ENCODE results near the gene TMCC3.

The TMCC3 gene

DNA sequence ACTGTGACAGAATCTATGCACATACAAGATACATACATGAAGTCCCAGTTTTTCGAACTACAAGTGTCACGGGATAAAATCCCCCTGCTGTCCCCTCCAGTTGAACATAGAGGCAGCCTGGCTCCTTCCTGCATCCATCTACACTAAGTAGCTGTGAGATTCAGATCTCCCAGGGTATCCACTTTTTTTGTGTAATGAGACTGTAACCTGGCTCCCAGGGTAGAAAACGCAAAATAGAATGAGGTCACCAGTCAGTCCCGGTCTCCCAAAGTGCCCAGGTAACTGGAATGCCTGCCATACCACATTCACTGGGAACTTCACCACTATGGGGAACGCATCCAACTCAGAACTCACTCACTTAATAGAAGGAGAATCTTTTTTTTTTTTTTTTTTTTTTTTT is 67.8 kb downstream of the TMCC3 start:
- Histone ChIP-seq H2AFZ (ENCODE audit: low read length) (no peak overlapping the region), H3K36me3 (ENCODE audit: insufficient read depth, low read length) (no peaks in the 10 kb centered on the region), H3K9ac (ENCODE audit: low read length) (no peak overlapping the region), H3K9me3 (ENCODE audit: low read length) (no peaks in the 10 kb centered on the region), H3K27me3 (ENCODE audit: insufficient read depth, low read length) (no peaks in the 10 kb centered on the region), H3K4me1 (ENCODE audit: insufficient read depth, low read length, severe bottlenecking) (no peaks in the 10 kb centered on the region), H3K4me3 (ENCODE audit: low read depth, low read length, poor library complexity, severe bottlenecking) (no peak overlapping the region), H3K79me2 (ENCODE audit: insufficient read depth, low read length) (no peaks in the 10 kb centered on the region), H3F3A (ENCODE audit: insufficient read depth, low read length) (no peaks in the 10 kb centered on the region), H3K9me2 (ENCODE audit: low read depth, low read length) (no peaks in the 10 kb centered on the region), H3K4me2 (ENCODE audit: low read length) (no peak overlapping the region), H3K27ac (ENCODE audit: low read depth, low read length, poor library complexity, severe bottlenecking) (no peak overlapping the region), H4K20me1 (ENCODE audit: insufficient read depth, low read length) (no peaks in the 10 kb centered on the region)
- TF ChIP-seq, protein P1, sequence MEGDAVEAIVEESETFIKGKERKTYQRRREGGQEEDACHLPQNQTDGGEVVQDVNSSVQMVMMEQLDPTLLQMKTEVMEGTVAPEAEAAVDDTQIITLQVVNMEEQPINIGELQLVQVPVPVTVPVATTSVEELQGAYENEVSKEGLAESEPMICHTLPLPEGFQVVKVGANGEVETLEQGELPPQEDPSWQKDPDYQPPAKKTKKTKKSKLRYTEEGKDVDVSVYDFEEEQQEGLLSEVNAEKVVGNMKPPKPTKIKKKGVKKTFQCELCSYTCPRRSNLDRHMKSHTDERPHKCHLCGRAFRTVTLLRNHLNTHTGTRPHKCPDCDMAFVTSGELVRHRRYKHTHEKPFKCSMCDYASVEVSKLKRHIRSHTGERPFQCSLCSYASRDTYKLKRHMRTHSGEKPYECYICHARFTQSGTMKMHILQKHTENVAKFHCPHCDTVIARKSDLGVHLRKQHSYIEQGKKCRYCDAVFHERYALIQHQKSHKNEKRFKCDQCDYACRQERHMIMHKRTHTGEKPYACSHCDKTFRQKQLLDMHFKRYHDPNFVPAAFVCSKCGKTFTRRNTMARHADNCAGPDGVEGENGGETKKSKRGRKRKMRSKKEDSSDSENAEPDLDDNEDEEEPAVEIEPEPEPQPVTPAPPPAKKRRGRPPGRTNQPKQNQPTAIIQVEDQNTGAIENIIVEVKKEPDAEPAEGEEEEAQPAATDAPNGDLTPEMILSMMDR (IDR thresholded peaks at IDR 0.05; ENCODE audit: low read length): no peak
- TF ChIP-seq EZH2 (IDR thresholded peaks at IDR 0.05; ENCODE audit: borderline replicate concordance, low read length): no peak

DNA sequence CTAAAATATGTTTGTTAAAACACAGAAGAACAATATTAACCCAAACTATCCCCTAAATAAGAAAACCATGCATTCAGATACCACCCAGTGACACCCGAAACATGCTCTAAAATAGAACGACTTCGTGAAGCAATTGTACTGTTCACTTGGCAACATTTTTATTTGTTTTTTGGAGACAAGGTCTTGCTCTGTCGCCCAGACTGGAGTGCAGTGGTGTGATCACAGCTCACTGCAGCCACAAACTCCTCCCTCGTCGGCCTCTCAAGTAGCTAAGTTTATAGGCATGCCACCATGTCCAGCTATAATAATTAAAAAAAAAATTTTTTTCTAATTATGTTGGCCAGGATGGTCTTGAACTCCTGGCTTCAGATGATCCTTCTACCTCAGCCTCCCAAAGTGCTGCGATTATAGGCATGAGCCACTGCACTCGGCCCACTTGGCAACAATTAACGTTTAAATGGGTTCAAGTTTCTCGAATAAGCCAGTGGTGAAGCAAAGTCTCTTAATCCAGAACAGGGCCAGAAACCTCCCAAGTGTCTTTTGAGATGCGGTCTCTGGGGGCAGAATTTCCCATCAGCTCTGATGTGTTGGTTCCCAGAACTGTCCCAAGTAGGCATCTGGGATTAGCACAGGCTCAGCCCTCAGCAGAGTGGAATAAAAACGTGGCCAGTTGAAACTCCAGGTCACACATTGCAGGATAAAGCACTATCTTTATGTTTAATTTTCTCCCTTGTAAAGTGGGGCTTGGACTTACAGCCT is 74.5 kb downstream of the TMCC3 start:
- H3K4me1 ChIP-seq (ENCODE audit: insufficient read depth, low read length, severe bottlenecking): no peaks in the 10 kb centered on the region
- H3K79me2 ChIP-seq (ENCODE audit: insufficient read depth, low read length): no peaks in the 10 kb centered on the region
- no peak overlapping the region for H3K9ac ChIP-seq (ENCODE audit: low read length)
- H3K9me2 ChIP-seq (ENCODE audit: low read depth, low read length): no peaks in the 10 kb centered on the region
- peaks cover 5% of the 10 kb centered on the region; the same call in 1 of the 2 replicates for H3K27me3 ChIP-seq (ENCODE audit: insufficient read depth, low read length)
- H4K20me1 ChIP-seq (ENCODE audit: insufficient read depth, low read length): no peaks in the 10 kb centered on the region
- H3K27ac ChIP-seq (ENCODE audit: low read depth, low read length, poor library complexity, severe bottlenecking): no peak overlapping the region
- no peaks in the 10 kb centered on the region for H3K9me3 ChIP-seq (ENCODE audit: low read length)
- no peak overlapping the region for H3K4me3 ChIP-seq (ENCODE audit: low read depth, low read length, poor library complexity, severe bottlenecking)
- H3K4me2 ChIP-seq (ENCODE audit: low read length): no peak overlapping the region
- TF ChIP-seq, protein P1 (IDR thresholded peaks at IDR 0.05; ENCODE audit: low read length): no peak
- TF ChIP-seq EZH2 (IDR thresholded peaks at IDR 0.05; ENCODE audit: borderline replicate concordance, low read length): no peak
- H3F3A ChIP-seq (ENCODE audit: insufficient read depth, low read length): no peaks in the 10 kb centered on the region
- H3K36me3 ChIP-seq (ENCODE audit: insufficient read depth, low read length): no peaks in the 10 kb centered on the region
- H2AFZ ChIP-seq (ENCODE audit: low read length): no peak overlapping the region

DNA sequence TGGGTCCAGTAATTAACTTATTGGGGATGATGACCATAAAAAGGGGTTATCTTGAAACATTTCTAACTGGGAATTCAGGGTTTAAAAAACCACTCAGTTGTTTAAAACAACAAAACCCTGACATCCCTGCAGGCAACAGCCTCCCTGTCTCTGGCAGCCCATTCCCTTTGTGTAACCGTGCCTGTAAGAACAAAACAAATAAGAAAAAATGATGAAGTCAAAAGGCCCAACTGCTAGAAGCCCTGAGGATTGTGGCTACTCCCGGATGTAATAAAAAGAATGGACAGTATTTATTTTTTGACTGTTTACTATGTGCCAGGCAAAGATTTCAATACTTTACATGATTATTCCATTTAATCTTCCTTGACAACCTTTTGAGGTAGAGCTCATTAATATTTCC is 75.3 kb downstream of the TMCC3 start:
- no peak for TF ChIP-seq EZH2 (IDR thresholded peaks at IDR 0.05; ENCODE audit: borderline replicate concordance, low read length)
- TF ChIP-seq, protein P1 (IDR thresholded peaks at IDR 0.05; ENCODE audit: low read length): no peak
- Histone ChIP-seq H3K36me3 (ENCODE audit: insufficient read depth, low read length) (no peaks in the 10 kb centered on the region), H3F3A (ENCODE audit: insufficient read depth, low read length) (no peaks in the 10 kb centered on the region), H3K9me3 (ENCODE audit: low read length) (no peaks in the 10 kb centered on the region), H2AFZ (ENCODE audit: low read length) (no peak overlapping the region), H3K4me1 (ENCODE audit: insufficient read depth, low read length, severe bottlenecking) (no peaks in the 10 kb centered on the region), H3K9me2 (ENCODE audit: low read depth, low read length) (no peaks in the 10 kb centered on the region), H3K9ac (ENCODE audit: low read length) (no peak overlapping the region), H3K79me2 (ENCODE audit: insufficient read depth, low read length) (no peaks in the 10 kb centered on the region), H3K27me3 (ENCODE audit: insufficient read depth, low read length) (peaks cover 6% of the 10 kb centered on the region; the same call in 1 of the 2 replicates), H3K4me3 (ENCODE audit: low read depth, low read length, poor library complexity, severe bottlenecking) (no peak overlapping the region), H4K20me1 (ENCODE audit: insufficient read depth, low read length) (no peaks in the 10 kb centered on the region), H3K27ac (ENCODE audit: low read depth, low read length, poor library complexity, severe bottlenecking) (no peak overlapping the region), H3K4me2 (ENCODE audit: low read length) (no peak overlapping the region)

All from OCI-LY1 (cell line).